AG10803 (cell line): ENCODE data around the gene LYZL4.

ENCODE experiments used
- DNase-seq: peaks from one replicate; pipeline ENCODE4 v3.0.0; 2010; ENCODE audit warnings: low read depth
- H3K4me3 ChIP-seq: 2 replicates; pipeline ENCODE4 v1.5.1; 2011; ENCODE audit warnings: mild to moderate bottlenecking, low read length, control low read depth
- CTCF ChIP-seq: conservative IDR thresholded peaks from 2 replicates; pipeline ENCODE4 v1.5.1; 2011; ENCODE audit warnings: mild to moderate bottlenecking, low read length, control low read depth, inconsistent platforms

The LYZL4 gene

GRCh38 chr3:42397644-42398043 is 12.8 kb downstream of the LYZL4 start:
- no peak for DNase-seq
- TF ChIP-seq CTCF, result no peak
- no peak overlapping the region for H3K4me3 ChIP-seq

- H3K4me3 ChIP-seq, result no peak overlapping the region
- no peak for DNase-seq
- TF ChIP-seq CTCF, result no peak
Observed at GRCh38 chr3:42394579-42395288, 15.7 kb downstream of the LYZL4 start.

- H3K4me3 ChIP-seq, result no peak overlapping the region
- no peak for TF ChIP-seq CTCF
- no peak for DNase-seq
Observed at GRCh38 chr3:42387802-42388651, 22.4 kb downstream of the LYZL4 start.

- DNase-seq, result no peak
- H3K4me3 ChIP-seq, result no peak overlapping the region
- TF ChIP-seq CTCF, result no peak
Observed at GRCh38 chr3:42381551-42382082, 28.8 kb downstream of the LYZL4 start.

- no peak overlapping the region for H3K4me3 ChIP-seq
- TF ChIP-seq CTCF, result no peak
- DNase-seq, result no peak
Observed at GRCh38 chr3:42377681-42378080, 32.7 kb downstream of the LYZL4 start.

- TF ChIP-seq CTCF, result no peak
- H3K4me3 ChIP-seq, result no peak overlapping the region
- peak; percentile 50 for DNase-seq
Observed at GRCh38 chr3:42376344-42376798, 34.0 kb downstream of the LYZL4 start.
